T-helper 1 cell treated with Interleukin-12 subunit alpha and Interleukin-12 subunit beta and Interleukin-4 antibody, amounts not matched to agents 30 μg/mL and 1 μg/mL, for 36 hours (primary cell): ENCODE results near the gene ABCC10.
"Not testable (repeated sequence)": the region's sequence is repeated elsewhere in the genome, so short reads cannot be mapped to it uniquely, and the experiment has no call there.

Experiments
- H3K27ac Mint-ChIP-seq: one replicate; pipeline ENCODE4 v1.8.0; 2021; ENCODE audit warnings: mild to moderate bottlenecking, mixed read lengths
- H3K27me3 Mint-ChIP-seq: one replicate; pipeline ENCODE4 v1.8.0; 2021; ENCODE audit warnings: low read depth, mixed read lengths
- H3K36me3 Mint-ChIP-seq: one replicate; pipeline ENCODE4 v1.8.0; 2021; ENCODE audit warnings: low read depth, mixed read lengths
- H3K4me1 Mint-ChIP-seq: one replicate; pipeline ENCODE4 v1.8.0; 2021; ENCODE audit warnings: low read depth, mixed read lengths
- H3K4me3 Mint-ChIP-seq: one replicate; pipeline ENCODE4 v1.8.0; 2021; ENCODE audit warnings: mild to moderate bottlenecking, moderate library complexity, mixed read lengths
- H3K9me3 Mint-ChIP-seq: one replicate; pipeline ENCODE4 v1.8.0; 2021; ENCODE audit warnings: mixed read lengths

ABCC10 gene

GRCh38 chr6:43395776-43396175 lies 31.6 kb upstream of the ABCC10 start:
- no peak overlapping the region for H3K4me3 Mint-ChIP-seq
- peaks cover 13% of the 10 kb centered on the region for H3K4me1 Mint-ChIP-seq
- no peaks in the 10 kb centered on the region for H3K9me3 Mint-ChIP-seq
- H3K36me3 Mint-ChIP-seq: no peaks in the 10 kb centered on the region
- H3K27ac Mint-ChIP-seq: no peak overlapping the region
- H3K27me3 Mint-ChIP-seq: peaks cover 62% of the 10 kb centered on the region

GRCh38 chr6:43396408-43397149 lies 30.8 kb upstream of the ABCC10 start:
- H3K4me1 Mint-ChIP-seq: peaks cover 5% of the 10 kb centered on the region
- no peak overlapping the region for H3K27ac Mint-ChIP-seq
- H3K9me3 Mint-ChIP-seq: no peaks in the 10 kb centered on the region
- H3K4me3 Mint-ChIP-seq: no peak overlapping the region
- no peaks in the 10 kb centered on the region for H3K36me3 Mint-ChIP-seq
- H3K27me3 Mint-ChIP-seq: peaks cover 56% of the 10 kb centered on the region

- H3K4me1 Mint-ChIP-seq: no peaks in the 10 kb centered on the region
- peaks cover 49% of the 10 kb centered on the region for H3K27me3 Mint-ChIP-seq
- no peak overlapping the region for H3K4me3 Mint-ChIP-seq
- H3K36me3 Mint-ChIP-seq: no peaks in the 10 kb centered on the region
- H3K27ac Mint-ChIP-seq: no peak overlapping the region
- H3K9me3 Mint-ChIP-seq: no peaks in the 10 kb centered on the region
These were observed 27.3 kb upstream of the ABCC10 start for GRCh38 chr6:43399932-43400487.

GRCh38 chr6:43401730-43402129 lies 25.6 kb upstream of the ABCC10 start:
- no peaks in the 10 kb centered on the region for H3K36me3 Mint-ChIP-seq
- H3K27ac Mint-ChIP-seq: no peak overlapping the region
- no peaks in the 10 kb centered on the region for H3K9me3 Mint-ChIP-seq
- no peaks in the 10 kb centered on the region for H3K4me1 Mint-ChIP-seq
- H3K4me3 Mint-ChIP-seq: no peak overlapping the region
- H3K27me3 Mint-ChIP-seq: peaks cover 57% of the 10 kb centered on the region

GRCh38 chr6:43402820-43403219 lies 24.5 kb upstream of the ABCC10 start:
- Mint-ChIP-seq H3K36me3 (no peaks in the 10 kb centered on the region), H3K9me3 (no peaks in the 10 kb centered on the region), H3K4me1 (no peaks in the 10 kb centered on the region), H3K27ac (no peak overlapping the region), H3K4me3 (no peak overlapping the region), H3K27me3 (peaks cover 63% of the 10 kb centered on the region)

- H3K4me3 Mint-ChIP-seq: no peak overlapping the region
- H3K36me3 Mint-ChIP-seq: no peaks in the 10 kb centered on the region
- H3K27me3 Mint-ChIP-seq: peaks cover 56% of the 10 kb centered on the region
- H3K9me3 Mint-ChIP-seq: no peaks in the 10 kb centered on the region
- H3K27ac Mint-ChIP-seq: no peak overlapping the region
- H3K4me1 Mint-ChIP-seq: no peaks in the 10 kb centered on the region
These were observed 22.0 kb upstream of the ABCC10 start for GRCh38 chr6:43405354-43405753.

- H3K36me3 Mint-ChIP-seq: peaks cover 3% of the 10 kb centered on the region
- no peak overlapping the region for H3K4me3 Mint-ChIP-seq
- no peaks in the 10 kb centered on the region for H3K4me1 Mint-ChIP-seq
- no peak overlapping the region for H3K27ac Mint-ChIP-seq
- H3K27me3 Mint-ChIP-seq: peaks cover 48% of the 10 kb centered on the region
- no peaks in the 10 kb centered on the region for H3K9me3 Mint-ChIP-seq
These were observed 20.0 kb upstream of the ABCC10 start for GRCh38 chr6:43407296-43407695.

- no peak overlapping the region for H3K4me3 Mint-ChIP-seq
- H3K27ac Mint-ChIP-seq: no peak overlapping the region
- H3K9me3 Mint-ChIP-seq: no peaks in the 10 kb centered on the region
- H3K27me3 Mint-ChIP-seq: peaks cover 43% of the 10 kb centered on the region
- H3K36me3 Mint-ChIP-seq: peaks cover 3% of the 10 kb centered on the region
- H3K4me1 Mint-ChIP-seq: no peaks in the 10 kb centered on the region
These were observed 19.1 kb upstream of the ABCC10 start for GRCh38 chr6:43408259-43408658.

GRCh38 chr6:43410776-43411175 lies 16.6 kb upstream of the ABCC10 start:
- H3K4me3 Mint-ChIP-seq, H3K27ac Mint-ChIP-seq, H3K9me3 Mint-ChIP-seq, H3K4me1 Mint-ChIP-seq, H3K36me3 Mint-ChIP-seq: not testable (repeated sequence)
- peaks cover 25% of the 10 kb centered on the region for H3K27me3 Mint-ChIP-seq

GRCh38 chr6:43412541-43412940 lies 14.8 kb upstream of the ABCC10 start:
- no peaks in the 10 kb centered on the region for H3K4me1 Mint-ChIP-seq
- no peak overlapping the region for H3K4me3 Mint-ChIP-seq
- H3K9me3 Mint-ChIP-seq: no peaks in the 10 kb centered on the region
- H3K27me3 Mint-ChIP-seq: peaks cover 24% of the 10 kb centered on the region
- no peak overlapping the region for H3K27ac Mint-ChIP-seq
- peaks cover 3% of the 10 kb centered on the region for H3K36me3 Mint-ChIP-seq

GRCh38 chr6:43413002-43413401 lies 14.3 kb upstream of the ABCC10 start:
- Mint-ChIP-seq H3K9me3 (no peaks in the 10 kb centered on the region), H3K36me3 (peaks cover 3% of the 10 kb centered on the region), H3K27me3 (peaks cover 26% of the 10 kb centered on the region), H3K4me3 (no peak overlapping the region), H3K27ac (no peak overlapping the region), H3K4me1 (no peaks in the 10 kb centered on the region)

GRCh38 chr6:43415275-43415674 lies 12.1 kb upstream of the ABCC10 start:
- H3K4me3 Mint-ChIP-seq: not testable (repeated sequence)

GRCh38 chr6:43416935-43417334 lies 10.4 kb upstream of the ABCC10 start:
- Mint-ChIP-seq H3K27me3 (peaks cover 31% of the 10 kb centered on the region), H3K9me3 (no peaks in the 10 kb centered on the region), H3K4me3 (no peak overlapping the region), H3K4me1 (no peaks in the 10 kb centered on the region), H3K36me3 (no peaks in the 10 kb centered on the region), H3K27ac (no peak overlapping the region)

More at GRCh38 chr6:43415275-43415674, 12.1 kb upstream of the ABCC10 start:
- H3K4me1 Mint-ChIP-seq, H3K36me3 Mint-ChIP-seq, H3K27ac Mint-ChIP-seq, H3K9me3 Mint-ChIP-seq: not testable (repeated sequence)
- H3K27me3 Mint-ChIP-seq: peaks cover 34% of the 10 kb centered on the region

GRCh38 chr6:43420012-43420709 lies 7.2 kb upstream of the ABCC10 start:
- no peak overlapping the region for H3K4me3 Mint-ChIP-seq
- no peaks in the 10 kb centered on the region for H3K36me3 Mint-ChIP-seq
- no peaks in the 10 kb centered on the region for H3K4me1 Mint-ChIP-seq
- H3K27ac Mint-ChIP-seq: no peak overlapping the region
- H3K9me3 Mint-ChIP-seq: no peaks in the 10 kb centered on the region
- peaks cover 25% of the 10 kb centered on the region for H3K27me3 Mint-ChIP-seq

GRCh38 chr6:43421831-43422230 lies 5.5 kb upstream of the ABCC10 start:
- Mint-ChIP-seq H3K4me1 (no peaks in the 10 kb centered on the region), H3K27me3 (peaks cover 21% of the 10 kb centered on the region), H3K9me3 (no peaks in the 10 kb centered on the region)

More at GRCh38 chr6:43421831-43422230, 5.5 kb upstream of the ABCC10 start:
- Mint-ChIP-seq H3K27ac (no peak overlapping the region), H3K36me3 (no peaks in the 10 kb centered on the region), H3K4me3 (no peak overlapping the region)
